SK-N-SH treated with all-trans-retinoic acid at 6 μM for 48 hours (cell line): Measurements from ENCODE around the gene DISP1.

ENCODE experiments used
- ARNTL ChIP-seq: fragments of 450-650 bp; formaldehyde crosslinking; IDR thresholded peaks from 2 replicates; pipeline ENCODE4 v1.5.0; 2020; ENCODE audit warnings: low read depth, mild to moderate bottlenecking, moderate library complexity, borderline replicate concordance
- ESRRG ChIP-seq: fragments of 250-450 bp; sonication (Bioruptor Pico); IDR thresholded peaks from 2 replicates; pipeline ENCODE4 v1.6.1; 2021; ENCODE audit warnings: mild to moderate bottlenecking
- PPARA ChIP-seq: fragments of 250-450 bp; sonication (Bioruptor Pico); IDR thresholded peaks from 2 replicates; pipeline ENCODE4 v1.5.0; 2020; ENCODE audit warnings: mild to moderate bottlenecking, borderline replicate concordance
- SNAI2 ChIP-seq: fragments of 250-450 bp; sonication (Bioruptor Pico); IDR thresholded peaks from 2 replicates; pipeline ENCODE4 v1.5.0; 2020; ENCODE audit warnings: mild to moderate bottlenecking, moderate library complexity
- TCF4 ChIP-seq: fragments of 250-450 bp; sonication (Bioruptor Pico); IDR thresholded peaks from 2 replicates; pipeline ENCODE4 v1.8.0; 2021; ENCODE audit warnings: mild to moderate bottlenecking, moderate library complexity, borderline replicate concordance
- ZFP3 ChIP-seq: fragments of 250-450 bp; sonication (Bioruptor Pico); IDR thresholded peaks from 2 replicates; pipeline ENCODE4 v1.5.0; 2020; ENCODE audit warnings: mild to moderate bottlenecking, moderate library complexity
- ZFP30 ChIP-seq: fragments of 450-650 bp; formaldehyde crosslinking; IDR thresholded peaks from 2 replicates; pipeline ENCODE4 v1.5.0; 2022; ENCODE audit warnings: mild to moderate bottlenecking, moderate library complexity
- ZNF8 ChIP-seq: fragments of 450-650 bp; formaldehyde crosslinking; IDR thresholded peaks from 2 replicates; pipeline ENCODE4 v1.5.0; 2020; ENCODE audit warnings: mild to moderate bottlenecking, moderate library complexity
- TF ChIP-seq, protein P1 (sequence below): fragments of 250-450 bp; sonication (Bioruptor Pico); IDR thresholded peaks from 2 replicates; pipeline ENCODE4 v1.8.0; 2020; ENCODE audit warnings: mild to moderate bottlenecking, moderate library complexity, borderline replicate concordance
- TF ChIP-seq, protein P2 (sequence below): fragments of 250-450 bp; sonication (Bioruptor Pico); IDR thresholded peaks from 2 replicates; pipeline ENCODE4 v1.8.0; 2021; ENCODE audit warnings: low read depth, mild to moderate bottlenecking, moderate library complexity, borderline replicate concordance
- TF ChIP-seq, protein P3 (sequence below): fragments of 250-450 bp; sonication (Bioruptor Pico); IDR thresholded peaks from 2 replicates; pipeline ENCODE4 v1.5.0; 2020; ENCODE audit warnings: mild to moderate bottlenecking, moderate library complexity

DNA sequence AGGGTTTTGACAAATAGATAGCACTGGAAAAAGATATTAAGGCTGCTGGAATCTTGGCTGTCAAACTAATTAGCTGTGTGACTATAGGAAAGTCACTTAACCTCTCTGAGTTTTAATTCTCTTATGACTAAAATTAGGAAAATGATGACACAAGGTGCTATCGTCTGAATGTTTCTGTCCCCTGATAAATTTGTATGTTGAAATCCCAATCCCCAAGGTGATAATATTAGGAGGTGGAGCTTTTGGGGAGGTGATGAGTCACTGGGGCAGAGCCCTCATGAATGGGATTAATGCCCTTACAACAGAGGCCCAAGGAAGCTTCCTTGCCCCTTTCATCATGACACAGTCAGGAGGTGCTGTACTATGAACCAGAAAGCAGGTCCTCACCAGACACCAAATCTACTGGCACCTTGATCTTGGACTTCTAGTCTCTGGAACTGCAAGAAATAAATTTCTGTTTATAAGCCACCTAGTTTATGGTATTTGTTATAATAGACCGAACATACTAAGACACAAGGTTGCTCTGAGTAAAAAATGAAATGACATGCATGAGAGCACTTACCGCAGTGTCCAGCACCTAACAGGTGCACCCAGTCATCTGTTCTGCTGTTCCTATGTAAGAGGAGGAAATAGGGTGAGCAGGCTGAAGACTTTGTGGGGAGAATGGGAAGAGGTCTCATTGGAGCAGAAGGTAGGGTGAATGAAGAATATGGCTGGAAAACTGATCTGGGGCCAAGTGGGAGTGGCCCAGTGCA is 26.3 kb upstream of the DISP1 start:
- TF ChIP-seq, protein P1, sequence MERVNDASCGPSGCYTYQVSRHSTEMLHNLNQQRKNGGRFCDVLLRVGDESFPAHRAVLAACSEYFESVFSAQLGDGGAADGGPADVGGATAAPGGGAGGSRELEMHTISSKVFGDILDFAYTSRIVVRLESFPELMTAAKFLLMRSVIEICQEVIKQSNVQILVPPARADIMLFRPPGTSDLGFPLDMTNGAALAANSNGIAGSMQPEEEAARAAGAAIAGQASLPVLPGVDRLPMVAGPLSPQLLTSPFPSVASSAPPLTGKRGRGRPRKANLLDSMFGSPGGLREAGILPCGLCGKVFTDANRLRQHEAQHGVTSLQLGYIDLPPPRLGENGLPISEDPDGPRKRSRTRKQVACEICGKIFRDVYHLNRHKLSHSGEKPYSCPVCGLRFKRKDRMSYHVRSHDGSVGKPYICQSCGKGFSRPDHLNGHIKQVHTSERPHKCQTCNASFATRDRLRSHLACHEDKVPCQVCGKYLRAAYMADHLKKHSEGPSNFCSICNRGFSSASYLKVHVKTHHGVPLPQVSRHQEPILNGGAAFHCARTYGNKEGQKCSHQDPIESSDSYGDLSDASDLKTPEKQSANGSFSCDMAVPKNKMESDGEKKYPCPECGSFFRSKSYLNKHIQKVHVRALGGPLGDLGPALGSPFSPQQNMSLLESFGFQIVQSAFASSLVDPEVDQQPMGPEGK (CRISPR knock-in tag) = no peak
- TF ChIP-seq, protein P2, sequence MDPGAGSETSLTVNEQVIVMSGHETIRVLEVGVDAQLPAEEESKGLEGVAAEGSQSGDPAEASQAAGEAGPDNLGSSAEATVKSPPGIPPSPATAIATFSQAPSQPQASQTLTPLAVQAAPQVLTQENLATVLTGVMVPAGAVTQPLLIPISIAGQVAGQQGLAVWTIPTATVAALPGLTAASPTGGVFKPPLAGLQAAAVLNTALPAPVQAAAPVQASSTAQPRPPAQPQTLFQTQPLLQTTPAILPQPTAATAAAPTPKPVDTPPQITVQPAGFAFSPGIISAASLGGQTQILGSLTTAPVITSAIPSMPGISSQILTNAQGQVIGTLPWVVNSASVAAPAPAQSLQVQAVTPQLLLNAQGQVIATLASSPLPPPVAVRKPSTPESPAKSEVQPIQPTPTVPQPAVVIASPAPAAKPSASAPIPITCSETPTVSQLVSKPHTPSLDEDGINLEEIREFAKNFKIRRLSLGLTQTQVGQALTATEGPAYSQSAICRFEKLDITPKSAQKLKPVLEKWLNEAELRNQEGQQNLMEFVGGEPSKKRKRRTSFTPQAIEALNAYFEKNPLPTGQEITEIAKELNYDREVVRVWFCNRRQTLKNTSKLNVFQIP = no peak
- TF ChIP-seq PPARA (CRISPR knock-in tag) (no peak), ESRRG (CRISPR knock-in tag) (no peak), ZFP3 (CRISPR knock-in tag) (no peak), SNAI2 (CRISPR knock-in tag) (no peak), ARNTL (CRISPR knock-in tag) (no peak), ZFP30 (CRISPR knock-in tag) (no peak), ZNF8 (CRISPR knock-in tag) (no peak), TCF4 (CRISPR knock-in tag) (no peak)
- TF ChIP-seq, protein P3, sequence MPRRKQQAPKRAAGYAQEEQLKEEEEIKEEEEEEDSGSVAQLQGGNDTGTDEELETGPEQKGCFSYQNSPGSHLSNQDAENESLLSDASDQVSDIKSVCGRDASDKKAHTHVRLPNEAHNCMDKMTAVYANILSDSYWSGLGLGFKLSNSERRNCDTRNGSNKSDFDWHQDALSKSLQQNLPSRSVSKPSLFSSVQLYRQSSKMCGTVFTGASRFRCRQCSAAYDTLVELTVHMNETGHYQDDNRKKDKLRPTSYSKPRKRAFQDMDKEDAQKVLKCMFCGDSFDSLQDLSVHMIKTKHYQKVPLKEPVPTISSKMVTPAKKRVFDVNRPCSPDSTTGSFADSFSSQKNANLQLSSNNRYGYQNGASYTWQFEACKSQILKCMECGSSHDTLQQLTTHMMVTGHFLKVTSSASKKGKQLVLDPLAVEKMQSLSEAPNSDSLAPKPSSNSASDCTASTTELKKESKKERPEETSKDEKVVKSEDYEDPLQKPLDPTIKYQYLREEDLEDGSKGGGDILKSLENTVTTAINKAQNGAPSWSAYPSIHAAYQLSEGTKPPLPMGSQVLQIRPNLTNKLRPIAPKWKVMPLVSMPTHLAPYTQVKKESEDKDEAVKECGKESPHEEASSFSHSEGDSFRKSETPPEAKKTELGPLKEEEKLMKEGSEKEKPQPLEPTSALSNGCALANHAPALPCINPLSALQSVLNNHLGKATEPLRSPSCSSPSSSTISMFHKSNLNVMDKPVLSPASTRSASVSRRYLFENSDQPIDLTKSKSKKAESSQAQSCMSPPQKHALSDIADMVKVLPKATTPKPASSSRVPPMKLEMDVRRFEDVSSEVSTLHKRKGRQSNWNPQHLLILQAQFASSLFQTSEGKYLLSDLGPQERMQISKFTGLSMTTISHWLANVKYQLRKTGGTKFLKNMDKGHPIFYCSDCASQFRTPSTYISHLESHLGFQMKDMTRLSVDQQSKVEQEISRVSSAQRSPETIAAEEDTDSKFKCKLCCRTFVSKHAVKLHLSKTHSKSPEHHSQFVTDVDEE (CRISPR knock-in tag) = no peak
